ENCODE results near the gene POTEH. TPM values are rescaled to one million over a fixed set of nuclear protein-coding genes. Genes with fewer than 3 reads are reported as not detected.
"Not testable (repeated sequence)": the region's sequence is repeated elsewhere in the genome, so short reads cannot be mapped to it uniquely, and the experiment has no call there.

The POTEH gene
- total RNA-seq, 1 experiment from 2014 or later: not detected

- H3K27ac ChIP-seq (ENCODE audit: insufficient read length, low read depth, low read length); H3K79me1 ChIP-seq (ENCODE audit: insufficient read depth, low read depth, low read length, poor library complexity, severe bottlenecking); H2AK5ac ChIP-seq (ENCODE audit: insufficient read length, low read length); H3K27me3 Mint-ChIP-seq (ENCODE audit: low read depth); H2BK20ac ChIP-seq (ENCODE audit: low read depth, low read length, poor library complexity, severe bottlenecking); H2BK120ac ChIP-seq (ENCODE audit: low read depth, low read length, poor library complexity, severe bottlenecking); H3T11ph ChIP-seq (ENCODE audit: low read length); H2AFZ ChIP-seq (ENCODE audit: low read length); H3K36me3 Mint-ChIP-seq (ENCODE audit: insufficient read depth in 1 of 3, low read depth in 3 of 3); DNase-seq; H3K23me2 ChIP-seq (ENCODE audit: insufficient read length, low read depth, low read length, poor library complexity, severe bottlenecking); H3K4me3 Mint-ChIP-seq; H2BK15ac ChIP-seq (ENCODE audit: low read depth, low read length); H3K9me3 ChIP-seq (ENCODE audit: control insufficient read depth, low read depth, low read length); H3K9me3 Mint-ChIP-seq; H3K27me3 ChIP-seq (ENCODE audit: insufficient read depth, low read length); H4K20me1 ChIP-seq (ENCODE audit: control insufficient read depth, insufficient read depth, insufficient read length); H3K56ac ChIP-seq (ENCODE audit: insufficient read length, low read depth, low read length); H4K8ac ChIP-seq (replicated peaks; ENCODE audit: insufficient read length, low read depth, low read length); H3K14ac ChIP-seq (ENCODE audit: insufficient read depth, low read length); H3K27ac Mint-ChIP-seq; H3K4me2 ChIP-seq (ENCODE audit: insufficient read depth, insufficient read length, low read length); H3K79me2 ChIP-seq (ENCODE audit: insufficient read depth, low read length); H4K5ac ChIP-seq (ENCODE audit: insufficient read length, low read depth, low read length); H3K9ac ChIP-seq (ENCODE audit: extremely low read depth, insufficient read length, low read length); H3K4me1 ChIP-seq (ENCODE audit: insufficient read depth, low read length); H4K91ac ChIP-seq (ENCODE audit: insufficient read length, low read depth, low read length); H2BK5ac ChIP-seq (ENCODE audit: insufficient read length, low read length); H3K23ac ChIP-seq (ENCODE audit: insufficient read length, low read depth, low read length); H3K18ac ChIP-seq (ENCODE audit: insufficient read length, low read depth, low read length); H3K4ac ChIP-seq (ENCODE audit: low read depth, low read length); H2BK12ac ChIP-seq (ENCODE audit: insufficient read length, low read depth, low read length); H3K4me1 Mint-ChIP-seq: not testable (repeated sequence)
- no CpG with 5 or more reads among the region's 2 CpGs for WGBS (ENCODE audit: extremely low coverage, insufficient read length, low lambda C conversion rate)
These were observed 36.6 kb upstream of the POTEH start for GRCh38 chr22:15653241-15653640.

GRCh38 chr22:15661102-15661501 lies 28.7 kb upstream of the POTEH start:
- not testable (repeated sequence) for H2BK12ac ChIP-seq (ENCODE audit: insufficient read length, low read depth, low read length); H3K9ac ChIP-seq (ENCODE audit: extremely low read depth, insufficient read length, low read length); H3T11ph ChIP-seq (ENCODE audit: low read length); H3K79me1 ChIP-seq (ENCODE audit: insufficient read depth, low read depth, low read length, poor library complexity, severe bottlenecking); H3K27ac ChIP-seq (ENCODE audit: insufficient read length, low read depth, low read length); H3K27ac Mint-ChIP-seq; H2BK20ac ChIP-seq (ENCODE audit: low read depth, low read length, poor library complexity, severe bottlenecking); H4K5ac ChIP-seq (ENCODE audit: insufficient read length, low read depth, low read length); H3K56ac ChIP-seq (ENCODE audit: insufficient read length, low read depth, low read length); H3K18ac ChIP-seq (ENCODE audit: insufficient read length, low read depth, low read length); H2BK120ac ChIP-seq (ENCODE audit: low read depth, low read length, poor library complexity, severe bottlenecking); H2AFZ ChIP-seq (ENCODE audit: low read length); H2BK15ac ChIP-seq (ENCODE audit: low read depth, low read length); H3K4me1 ChIP-seq (ENCODE audit: insufficient read depth, low read length); H2BK5ac ChIP-seq (ENCODE audit: insufficient read length, low read length); H3K27me3 ChIP-seq (ENCODE audit: insufficient read depth, low read length); H4K91ac ChIP-seq (ENCODE audit: insufficient read length, low read depth, low read length); H3K79me2 ChIP-seq (ENCODE audit: insufficient read depth, low read length); H3K23me2 ChIP-seq (ENCODE audit: insufficient read length, low read depth, low read length, poor library complexity, severe bottlenecking); H2AK5ac ChIP-seq (ENCODE audit: insufficient read length, low read length); H3K4me3 Mint-ChIP-seq; H3K4me1 Mint-ChIP-seq; H4K8ac ChIP-seq (replicated peaks; ENCODE audit: insufficient read length, low read depth, low read length); H3K9me3 Mint-ChIP-seq; DNase-seq; H3K27me3 Mint-ChIP-seq (ENCODE audit: low read depth); H4K20me1 ChIP-seq (ENCODE audit: control insufficient read depth, insufficient read depth, insufficient read length); H3K4ac ChIP-seq (ENCODE audit: low read depth, low read length); H3K36me3 Mint-ChIP-seq (ENCODE audit: insufficient read depth in 1 of 3, low read depth in 3 of 3); H3K23ac ChIP-seq (ENCODE audit: insufficient read length, low read depth, low read length); H3K4me2 ChIP-seq (ENCODE audit: insufficient read depth, insufficient read length, low read length); H3K14ac ChIP-seq (ENCODE audit: insufficient read depth, low read length); H3K9me3 ChIP-seq (ENCODE audit: control insufficient read depth, low read depth, low read length)
- no CpG with 5 or more reads among the region's 2 CpGs for WGBS (ENCODE audit: extremely low coverage, insufficient read length, low lambda C conversion rate)
